Effector CD8-positive, alpha-beta T cell (primary cell): Measurements from ENCODE around the gene GPATCH8.
"Not testable (repeated sequence)": the region's sequence is repeated elsewhere in the genome, so short reads cannot be mapped to it uniquely, and the experiment has no call there.

Experiments used
- DNase-seq: peaks from one replicate; lab custom pipeline; 2025; lab: John Stamatoyannopoulos, UW

Gene GPATCH8

GRCh38 chr17:44397479-44398440, 105.4 kb downstream of the GPATCH8 start:
- DNase-seq, result no peak

GRCh38 chr17:44396946-44397345, 106.3 kb downstream of the GPATCH8 start:
- DNase-seq, result no peak

GRCh38 chr17:44394833-44395232, 108.4 kb downstream of the GPATCH8 start:
- DNase-seq, result no peak

- not testable (repeated sequence) for DNase-seq
Observed at GRCh38 chr17:44394112-44394511, 109.1 kb downstream of the GPATCH8 start.

GRCh38 chr17:44390250-44390870, 112.8 kb downstream of the GPATCH8 start:
- no peak for DNase-seq

GRCh38 chr17:44389723-44390202, 113.4 kb downstream of the GPATCH8 start:
- DNase-seq, result no peak

- DNase-seq, result no peak
Observed at GRCh38 chr17:44389281-44389680, 113.9 kb downstream of the GPATCH8 start, which contains the start of gene ITGA2B. ITGA2B (minus strand) TSS chr17:44389649; CDS start chr17:44389473, 176 bp downstream.

GRCh38 chr17:44387804-44388203, 115.4 kb downstream of the GPATCH8 start:
- DNase-seq, result no peak

- DNase-seq, result no peak
Observed at GRCh38 chr17:44386182-44386525, 117.1 kb downstream of the GPATCH8 start.

- DNase-seq, result peak; percentile 78
Observed at GRCh38 chr17:44385287-44386181, 117.7 kb downstream of the GPATCH8 start.

- no peak for DNase-seq
Observed at GRCh38 chr17:44384823-44385286, 118.4 kb downstream of the GPATCH8 start.

- DNase-seq, result no peak
Observed at GRCh38 chr17:44384281-44384822, 118.9 kb downstream of the GPATCH8 start.

GRCh38 chr17:44383861-44384260, 119.3 kb downstream of the GPATCH8 start:
- DNase-seq, result no peak

- no peak for DNase-seq
Observed at GRCh38 chr17:44383363-44383762, 119.8 kb downstream of the GPATCH8 start.

GRCh38 chr17:44382917-44383316, 120.3 kb downstream of the GPATCH8 start:
- DNase-seq, result no peak

GRCh38 chr17:44381810-44382305, 121.3 kb downstream of the GPATCH8 start:
- DNase-seq, result no peak

GRCh38 chr17:44380767-44381166, 122.4 kb downstream of the GPATCH8 start:
- DNase-seq, result no peak

- no peak for DNase-seq
Observed at GRCh38 chr17:44379887-44380286, 123.3 kb downstream of the GPATCH8 start.

- DNase-seq, result no peak
Observed at GRCh38 chr17:44378171-44378705, 125.0 kb downstream of the GPATCH8 start.

GRCh38 chr17:44376779-44377178, 126.4 kb downstream of the GPATCH8 start:
- DNase-seq, result no peak

GRCh38 chr17:44376124-44376523, 127.1 kb downstream of the GPATCH8 start:
- no peak for DNase-seq
